ENCODE results near the gene SUGT1. TPM values are rescaled to one million over a fixed set of nuclear protein-coding genes. Genes with fewer than 3 reads are reported as not detected.
"Not testable (repeated sequence)": the region's sequence is repeated elsewhere in the genome, so short reads cannot be mapped to it uniquely, and the experiment has no call there.

The SUGT1 gene
- polyA plus RNA-seq, 5 donors = 46.7 to 62.2 (median 55.6) TPM

DNA sequence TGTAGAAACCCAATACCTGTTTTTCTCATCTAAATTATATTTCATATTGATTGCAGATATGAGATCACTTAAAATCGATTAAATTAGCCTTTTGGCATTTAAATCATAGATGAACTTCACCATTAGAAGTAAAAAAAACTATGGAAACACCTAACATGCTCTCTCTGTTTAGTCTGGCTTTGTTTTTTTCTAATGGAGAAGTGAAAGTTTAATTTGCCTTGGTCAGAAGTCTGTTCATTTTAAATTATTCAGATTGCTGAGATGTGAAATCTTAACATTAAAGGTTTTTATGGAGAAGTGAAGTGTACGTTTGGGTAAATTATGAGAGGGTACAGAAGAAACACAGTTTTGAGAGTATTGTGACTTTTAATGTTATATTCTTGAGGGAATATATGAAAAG, 6.7 kb downstream of the SUGT1 start:
- no peak for DNase-seq

DNA sequence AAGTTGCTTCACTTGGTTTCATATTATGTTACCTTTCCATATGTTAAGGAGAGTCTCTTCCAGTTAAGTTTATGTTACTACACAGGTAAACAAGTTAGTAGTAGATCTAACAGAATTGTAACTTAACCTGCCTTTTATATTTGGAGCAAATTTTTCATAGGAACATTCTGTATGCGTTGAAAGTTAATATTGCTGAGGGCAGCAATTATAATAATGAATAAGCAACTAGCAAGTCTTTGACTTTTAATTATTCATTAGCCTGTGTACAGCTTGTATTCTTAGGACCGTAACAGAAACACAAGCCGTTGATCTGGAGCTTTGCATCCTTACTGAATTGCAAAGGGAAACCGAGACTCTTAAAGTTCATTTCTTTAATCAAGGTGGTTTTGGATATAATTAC, 11.6 kb downstream of the SUGT1 start:
- no peak for DNase-seq

DNA sequence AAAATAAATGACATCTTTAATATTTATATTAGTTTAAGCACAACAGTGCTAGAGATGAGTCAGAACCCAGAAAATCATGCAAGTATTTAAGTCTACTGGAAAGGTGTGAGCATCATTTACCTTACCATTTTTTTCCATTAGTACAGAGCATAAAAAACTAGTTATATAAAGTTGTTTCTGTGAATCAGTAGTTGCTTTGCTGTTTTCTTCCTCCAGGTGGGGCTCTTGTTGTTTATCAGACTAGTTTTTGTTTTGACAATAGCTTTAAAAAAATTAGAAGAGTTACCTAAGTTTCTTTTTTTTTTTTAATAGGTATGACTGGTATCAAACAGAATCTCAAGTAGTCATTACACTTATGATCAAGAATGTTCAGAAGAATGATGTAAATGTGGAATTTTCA, 12.7 kb downstream of the SUGT1 start:
- DNase-seq = no peak

DNA sequence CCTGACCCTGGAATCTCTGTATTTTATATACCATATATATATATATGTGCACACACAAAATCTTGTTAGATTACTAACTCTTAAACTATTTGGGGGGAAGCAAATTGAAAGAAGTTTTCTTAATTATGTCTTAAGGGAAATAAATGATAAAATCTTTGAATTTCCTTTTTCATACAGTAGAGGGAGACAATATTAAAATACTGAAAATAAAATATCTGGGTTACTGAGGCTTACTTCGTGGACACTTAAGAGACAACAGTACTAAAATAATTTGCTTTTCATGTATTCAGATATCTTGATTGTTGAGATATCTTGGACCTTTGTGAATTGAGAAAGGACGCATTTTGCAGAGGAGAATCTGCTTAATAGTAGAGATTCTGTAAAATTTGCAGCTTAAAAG, 17.0 kb downstream of the SUGT1 start:
- no peak for DNase-seq

DNA sequence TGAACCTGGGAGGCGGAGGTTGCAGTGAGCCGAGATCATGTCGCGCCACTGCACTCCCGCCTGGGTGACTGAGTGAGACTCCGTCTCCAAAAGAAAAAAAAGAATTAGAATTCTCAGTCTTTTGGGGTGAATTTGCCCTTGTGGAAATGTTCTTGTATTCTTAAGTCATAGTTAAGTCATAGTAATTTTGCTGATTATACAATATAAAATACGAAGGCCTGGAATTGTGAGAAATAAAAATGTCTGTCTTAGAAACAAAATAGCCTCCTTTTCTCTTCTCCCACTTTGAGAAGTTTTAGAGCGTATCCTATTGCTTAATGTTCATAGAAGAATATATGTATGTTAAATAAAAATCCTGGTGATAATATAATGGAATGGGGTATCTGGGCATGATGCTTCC, 18.1 kb downstream of the SUGT1 start:
- no peak for DNase-seq

DNA sequence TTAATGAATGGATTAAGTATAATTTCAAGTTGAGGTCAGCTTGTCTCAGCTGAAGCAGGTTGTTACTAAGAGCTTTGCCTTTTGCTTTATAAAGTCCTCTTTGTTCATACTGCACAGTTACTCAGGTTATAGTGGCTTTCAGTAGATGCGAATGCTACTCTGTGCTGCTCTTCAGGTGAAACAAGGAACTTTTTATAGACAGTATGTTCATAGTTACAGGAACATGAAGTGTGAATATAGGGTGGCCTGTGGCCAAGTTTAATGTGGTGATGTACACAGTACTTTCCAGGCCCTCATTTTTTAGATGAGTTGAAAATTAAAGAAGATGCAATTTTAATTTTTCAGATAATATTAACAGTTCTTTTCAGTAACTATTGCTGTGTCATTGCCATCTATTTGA, 20.8 kb downstream of the SUGT1 start:
- DNase-seq = no peak

DNA sequence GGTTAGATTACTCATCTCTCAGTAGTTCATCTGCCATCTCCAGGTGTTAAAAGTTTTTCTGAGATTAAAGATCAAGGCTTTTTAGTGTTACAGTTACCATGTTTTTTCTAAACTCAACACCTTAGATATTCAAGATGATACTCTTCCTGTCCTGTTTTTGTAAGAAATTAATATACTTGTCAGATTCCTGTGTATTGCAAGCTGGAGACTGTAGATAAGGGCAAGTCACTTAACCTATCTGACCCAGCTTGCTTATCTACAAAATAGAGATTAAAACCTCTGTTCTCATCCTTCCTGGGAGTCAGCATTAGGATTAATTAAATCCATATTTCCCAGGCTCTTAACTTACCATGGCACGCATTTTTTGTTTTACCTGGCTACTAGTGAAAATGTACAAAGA, 25.2 kb downstream of the SUGT1 start:
- DNase-seq = no peak

DNA sequence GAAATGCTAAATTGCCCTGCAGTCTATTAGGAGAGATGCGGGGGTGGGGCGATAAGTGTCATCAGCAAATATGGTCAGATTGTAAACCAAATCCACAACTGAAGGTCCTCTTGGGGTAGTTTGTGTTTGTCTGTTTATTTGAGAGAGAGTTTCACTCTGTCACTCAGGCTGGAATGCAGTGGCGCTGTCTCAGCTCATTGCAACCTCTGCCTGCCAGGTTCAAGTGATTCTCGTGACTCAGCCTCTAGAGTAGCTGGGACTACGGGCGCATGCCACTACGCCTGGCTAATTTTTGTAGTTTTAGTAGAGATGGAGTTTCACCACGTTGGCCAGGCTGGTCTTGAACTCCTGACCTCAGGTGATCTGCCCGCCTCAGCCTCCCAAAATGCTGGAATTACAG, 33.2 kb downstream of the SUGT1 start:
- DNase-seq = not testable (repeated sequence)

DNA sequence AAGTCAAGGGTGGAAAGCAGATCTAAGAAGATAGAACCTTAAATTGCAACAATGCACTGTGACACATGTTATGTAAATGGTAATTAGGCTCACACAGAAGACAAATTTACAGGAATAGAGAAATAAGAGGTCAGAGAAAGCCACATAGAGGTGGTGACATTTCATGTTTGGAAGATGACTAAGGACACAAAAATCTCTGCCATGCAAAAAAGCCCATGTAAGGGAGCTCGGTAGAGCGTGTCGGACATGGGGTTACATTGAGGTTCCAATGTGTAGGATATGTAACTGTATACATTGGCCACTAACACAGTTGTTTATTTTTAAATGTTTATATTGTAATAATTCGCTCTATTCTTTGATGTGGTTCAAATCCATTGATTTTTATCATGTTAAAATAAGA, 33.7 kb downstream of the SUGT1 start:
- DNase-seq = no peak

DNA sequence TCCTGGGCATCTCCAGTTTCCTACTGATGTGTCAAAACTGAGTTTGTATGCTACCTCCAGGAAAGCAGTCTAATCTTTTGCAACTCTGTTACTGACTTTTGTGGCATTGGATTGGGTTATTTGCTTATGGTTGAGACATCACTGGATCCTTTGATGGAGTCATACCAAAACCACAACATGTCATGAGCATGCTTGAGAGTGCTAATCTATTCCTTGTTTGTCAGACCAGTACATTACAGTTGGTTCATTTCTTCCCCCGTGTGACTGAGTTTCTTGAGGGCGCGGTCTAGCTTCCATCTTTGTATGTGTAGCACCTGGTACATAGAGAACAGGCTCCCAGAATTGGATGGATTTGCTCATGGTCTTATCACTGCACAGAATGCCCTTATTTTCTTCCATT, 43.2 kb downstream of the SUGT1 start:
- no peak for DNase-seq

DNA sequence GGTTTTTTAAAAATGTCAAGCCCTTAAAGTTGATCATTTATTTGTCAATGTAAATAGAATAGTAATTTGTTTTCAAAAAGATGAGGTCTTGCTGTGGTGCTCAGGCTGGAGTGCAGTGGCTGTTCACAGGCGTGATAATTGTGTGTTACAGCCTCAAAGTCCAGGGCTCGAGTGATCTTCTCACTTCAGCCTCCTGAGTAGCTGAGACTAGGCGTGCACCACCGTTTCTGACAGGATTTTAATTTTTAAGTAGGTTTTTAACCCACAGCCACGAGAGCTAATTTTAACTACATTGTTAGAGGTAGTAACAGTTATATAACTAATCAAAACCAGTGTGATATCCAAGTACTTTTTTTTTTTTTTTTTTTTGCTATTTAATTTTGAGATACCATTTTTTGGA, 43.9 kb downstream of the SUGT1 start:
- no peak for DNase-seq

DNA sequence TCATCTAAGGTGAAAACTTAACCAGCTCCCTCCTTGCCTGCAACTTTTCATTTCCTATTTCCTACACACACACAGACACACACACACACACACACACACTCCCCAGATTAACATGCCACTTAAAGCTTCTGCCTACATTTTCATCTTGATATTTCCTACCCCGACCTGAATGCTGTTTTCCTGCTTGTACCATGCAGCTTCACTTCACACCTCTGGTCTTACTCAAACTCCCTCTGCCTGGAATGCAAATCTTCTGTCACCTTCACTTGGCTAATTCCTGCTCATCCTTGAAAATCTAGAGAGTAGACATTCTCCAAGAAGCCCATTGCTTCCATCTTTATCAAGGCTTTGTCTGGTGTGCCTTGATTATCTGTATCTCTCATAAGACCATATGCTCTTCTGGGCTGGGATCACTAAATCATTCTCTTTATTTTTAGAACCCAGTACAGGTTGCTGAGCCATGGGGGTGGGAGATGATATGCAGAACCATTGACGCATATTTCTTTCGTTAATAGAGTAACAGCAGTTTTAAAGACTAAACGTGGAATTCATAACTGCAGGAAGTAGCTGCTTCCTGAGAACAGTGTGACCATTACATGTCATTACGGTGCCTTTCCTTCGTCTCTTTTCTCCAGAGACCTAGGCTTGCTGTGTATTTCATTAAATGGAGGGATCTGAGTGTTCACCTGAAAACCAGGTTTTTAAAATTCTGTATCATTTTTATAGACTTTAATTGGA, 49.3 kb downstream of the SUGT1 start:
- DNase-seq = no peak

DNA sequence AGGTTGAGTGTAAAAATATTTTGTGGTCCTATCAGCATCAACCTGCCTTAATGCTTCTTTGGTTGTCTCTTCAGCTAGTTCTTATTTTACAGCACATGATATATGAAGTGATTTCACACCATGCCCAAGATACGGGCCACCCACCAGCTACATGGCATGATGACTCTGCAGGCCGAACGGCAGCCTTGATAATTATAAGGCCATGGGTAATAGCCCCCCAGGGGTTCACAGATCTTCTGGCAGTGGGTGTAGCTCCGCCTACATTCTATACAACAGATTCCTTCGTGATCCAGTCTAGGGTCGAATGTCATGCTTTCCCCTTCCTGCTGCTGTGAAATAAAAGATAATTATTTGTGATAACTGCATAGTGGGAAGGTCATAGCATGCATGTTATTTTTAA, 50.8 kb downstream of the SUGT1 start:
- no peak for DNase-seq

DNA sequence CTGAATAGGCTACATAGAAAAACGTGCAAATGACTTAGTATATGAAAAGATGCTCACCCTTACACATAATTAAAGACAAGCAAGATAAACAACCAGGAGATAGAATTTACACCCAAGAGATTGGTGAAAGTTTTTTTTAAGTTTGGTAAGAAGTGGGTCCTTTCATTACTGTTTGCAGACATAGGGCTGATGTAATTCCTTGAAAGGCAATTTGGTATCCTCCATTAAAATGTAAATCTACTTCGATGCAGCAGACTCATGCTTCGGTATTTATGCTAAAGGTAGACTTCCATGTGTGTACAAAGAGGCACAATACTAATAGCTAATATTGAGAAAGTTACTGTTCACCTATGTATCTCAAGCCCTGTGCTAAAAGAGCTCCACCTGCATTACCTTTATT, 53.4 kb downstream of the SUGT1 start:
- no peak for DNase-seq

DNA sequence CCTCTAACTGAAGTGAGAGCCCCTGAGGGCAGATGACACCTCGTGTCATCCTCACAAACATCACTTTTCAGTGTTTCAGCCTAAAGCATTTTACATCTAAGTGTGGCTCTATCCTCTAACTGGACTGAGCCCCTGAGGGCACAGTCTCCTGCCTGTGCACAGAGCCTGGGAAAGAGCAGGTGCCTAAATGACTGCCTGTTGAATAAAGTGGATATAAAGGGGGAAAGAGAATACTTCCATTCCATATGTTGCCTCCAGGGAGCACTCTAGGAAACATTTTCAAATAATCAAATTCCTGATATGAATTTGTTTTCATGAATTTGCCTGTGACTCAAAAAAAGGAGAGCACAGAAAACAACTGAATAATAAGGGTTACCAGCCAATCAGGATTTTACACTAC, 54.7 kb downstream of the SUGT1 start:
- DNase-seq = no peak

DNA sequence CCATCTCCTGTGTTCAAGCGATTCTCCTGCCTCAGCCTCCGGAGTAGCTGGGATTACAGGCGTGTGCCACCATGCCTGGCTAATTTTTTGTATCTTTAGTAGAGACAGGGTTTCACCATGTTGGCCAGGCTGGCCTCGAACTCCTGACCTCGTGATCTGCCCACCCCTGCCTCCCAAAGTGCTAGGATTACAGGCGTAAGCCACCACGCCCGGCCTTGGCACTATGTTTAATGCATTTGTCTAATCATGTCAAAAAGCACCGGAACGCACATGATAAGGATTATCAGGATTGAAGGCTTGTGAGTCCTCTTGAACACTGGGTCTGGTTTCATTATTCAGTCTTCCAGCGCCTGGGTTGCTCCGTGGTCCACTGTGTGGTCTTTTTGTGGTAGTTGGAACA, 55.6 kb downstream of the SUGT1 start:
- not testable (repeated sequence) for DNase-seq

DNA sequence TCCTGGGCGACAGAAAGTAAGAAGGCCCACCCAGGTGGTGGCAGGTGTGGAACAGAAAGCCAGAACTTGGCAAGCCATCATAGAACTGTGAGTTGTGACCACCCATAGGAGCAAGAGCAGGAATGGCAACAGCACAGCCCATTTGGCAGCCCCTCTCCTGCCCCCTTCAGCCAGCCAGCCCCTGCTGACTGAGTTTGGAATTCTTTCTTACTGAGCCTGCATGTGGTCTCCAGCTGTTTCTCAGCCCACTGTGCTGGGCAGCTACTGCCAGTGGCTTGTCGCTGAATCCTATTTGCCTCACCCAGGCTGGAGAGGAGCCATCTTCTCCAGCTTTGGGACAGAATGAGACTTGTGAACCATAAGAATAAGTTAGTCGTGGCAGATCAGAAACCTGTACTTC, 58.6 kb downstream of the SUGT1 start:
- DNase-seq = no peak

DNA sequence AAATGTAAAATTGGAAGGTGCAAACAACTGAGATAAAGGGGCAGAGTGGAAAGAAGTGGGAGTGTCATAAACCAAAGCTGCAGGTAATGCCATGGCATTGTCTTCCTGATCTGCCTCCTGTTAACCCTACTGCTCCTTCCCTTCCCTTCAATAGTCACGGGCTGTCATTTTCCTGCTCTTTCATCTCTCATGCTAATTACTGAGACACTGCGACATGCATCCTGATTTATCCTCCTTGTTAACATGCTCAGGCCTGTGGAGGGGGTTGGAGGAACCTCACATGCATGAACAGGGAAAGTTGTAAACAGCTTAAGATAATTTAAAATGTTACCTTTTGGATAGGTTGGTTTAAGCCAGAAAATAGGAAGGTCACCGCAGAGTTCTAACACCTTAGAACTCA, 59.7 kb downstream of the SUGT1 start:
- no peak for DNase-seq

DNA sequence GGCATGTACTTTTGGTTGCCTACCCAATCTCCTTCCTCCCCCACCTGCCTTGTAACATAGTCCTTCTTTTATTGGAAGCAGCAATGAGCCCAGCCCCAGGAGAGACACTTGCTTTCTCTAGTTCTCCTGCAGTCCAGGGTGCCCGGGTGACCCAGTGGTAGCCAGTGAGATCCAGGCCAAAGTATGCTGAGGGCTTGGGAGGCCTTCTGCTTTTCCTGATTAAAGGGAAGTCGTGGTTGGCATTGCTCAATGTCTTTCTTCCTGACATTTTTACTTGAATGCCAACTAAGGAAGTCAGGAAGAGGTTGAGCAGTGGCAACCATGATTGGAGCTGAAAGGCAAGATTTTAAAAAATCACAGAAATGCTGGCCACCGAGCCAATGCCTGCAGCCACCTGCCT, 61.3 kb downstream of the SUGT1 start:
- DNase-seq = no peak

DNA sequence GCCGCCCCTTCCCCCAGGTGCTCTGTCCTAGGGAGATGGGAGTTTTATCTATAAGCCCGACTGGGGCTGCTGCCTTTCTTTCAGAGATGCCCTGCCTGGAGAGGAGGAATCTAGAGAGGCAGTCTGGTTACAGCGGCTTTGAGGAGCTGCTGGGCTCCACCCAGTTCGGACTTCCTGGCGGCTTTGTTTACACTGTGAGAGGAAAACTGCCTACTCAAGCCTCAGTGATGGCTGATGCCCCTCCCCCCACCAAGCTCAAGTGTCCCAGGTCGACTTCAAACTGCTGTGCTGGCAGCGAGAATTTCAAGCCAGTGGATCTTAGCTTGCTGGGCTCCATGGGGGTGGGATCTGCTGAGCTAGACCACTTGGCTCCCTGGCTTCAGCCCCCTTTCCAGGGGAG, 68.3 kb downstream of the SUGT1 start:
- DNase-seq = not testable (repeated sequence)

DNA sequence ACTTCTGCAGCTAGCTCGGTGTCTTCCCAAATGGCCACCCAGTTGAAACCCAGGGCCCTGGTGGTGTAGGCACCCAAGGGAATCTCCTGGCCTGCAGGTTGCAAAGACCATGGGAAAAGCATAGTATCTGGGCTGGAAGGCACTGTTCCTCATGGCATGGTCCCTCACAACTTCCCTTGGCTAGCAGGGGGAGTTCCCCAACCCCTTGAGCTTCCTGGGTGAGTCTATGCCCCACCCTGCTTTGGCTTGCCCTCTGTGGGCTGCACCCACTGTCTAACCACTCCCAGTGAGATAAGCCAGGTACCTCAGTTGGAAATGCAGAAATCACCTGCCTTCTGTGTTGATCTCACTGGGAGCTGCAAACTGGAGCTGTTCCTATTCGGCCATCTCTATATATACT, 68.7 kb downstream of the SUGT1 start:
- DNase-seq = not testable (repeated sequence)

DNA sequence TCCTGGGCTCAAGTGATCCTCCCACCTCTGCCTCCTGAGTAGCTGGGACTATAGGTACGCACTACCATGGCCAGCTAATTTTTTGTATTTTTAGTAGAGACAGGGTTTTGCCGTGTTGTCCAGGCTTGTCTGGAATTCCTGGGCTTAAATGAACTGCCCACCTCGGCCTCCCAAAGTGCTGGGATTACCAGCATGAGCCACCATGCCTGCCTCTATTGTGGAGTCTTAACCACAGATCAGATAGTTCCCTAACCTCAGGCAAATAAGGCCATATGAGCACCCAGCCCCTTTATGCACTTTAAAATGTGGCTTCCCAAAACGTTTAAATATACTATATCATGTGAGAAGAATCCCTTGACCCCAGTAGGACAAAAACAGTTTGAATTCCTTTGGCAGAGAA, 70.5 kb downstream of the SUGT1 start:
- DNase-seq = no peak

DNA sequence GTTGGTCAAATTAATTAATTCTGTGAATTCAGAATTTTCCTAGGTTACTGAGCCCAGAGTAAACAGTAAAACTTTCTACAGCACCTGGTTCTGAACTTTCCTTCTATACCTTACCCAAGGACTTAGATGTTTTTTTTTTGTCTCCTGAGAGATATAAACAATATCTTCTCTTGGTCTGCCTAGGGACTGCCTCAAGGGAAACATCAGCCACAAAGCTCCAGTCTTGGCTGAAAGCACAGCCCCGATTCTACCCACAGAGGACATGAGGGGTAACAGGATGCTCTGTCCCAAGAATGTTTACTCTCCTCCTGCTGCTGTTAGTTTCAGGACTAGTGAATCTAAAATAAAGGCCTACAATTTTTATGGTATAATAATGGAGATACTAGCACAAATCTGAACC, 72.7 kb downstream of the SUGT1 start:
- DNase-seq = no peak

DNA sequence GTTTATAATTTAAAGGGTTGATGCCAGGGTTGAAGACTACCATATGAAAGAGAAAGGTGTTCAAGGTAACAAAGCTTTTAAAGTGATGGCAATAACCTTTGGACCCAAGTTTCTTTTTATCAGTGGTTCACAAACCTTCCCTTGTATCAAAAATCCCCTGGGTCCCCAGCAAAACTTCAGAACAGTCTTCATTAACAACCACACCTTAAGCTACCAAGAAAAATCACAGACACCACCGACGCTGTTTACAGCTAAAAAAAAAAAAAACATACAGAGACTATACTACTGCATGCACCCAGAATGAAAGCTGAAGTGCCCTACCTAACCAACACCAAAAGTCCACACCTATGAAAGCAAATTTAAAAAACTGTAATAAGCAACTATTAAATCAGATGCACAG, 73.6 kb downstream of the SUGT1 start:
- DNase-seq = no peak
